Thyroid gland (tissue), 4 donors: Measurements from ENCODE around the gene PARD3.

Experiments used
- CTCF ChIP-seq, 6 experiments: fragments of 200-600 bp in 3 of 6; fragments of 450-650 bp in 3 of 6; sonication (generic) in 3 of 6; IDR thresholded peaks; one replicate each; pipeline ENCODE4 v1.5.1; 2016 to 2019; ENCODE audit warnings: antibody characterized with exemption in 6 of 6, mild to moderate bottlenecking in 2 of 6, inconsistent platforms in 1 of 6, moderate library complexity in 1 of 6
- POLR2A ChIP-seq, 2 donors: fragments of 450-650 bp; IDR thresholded peaks; one replicate each; pipeline ENCODE4 v1.6.1; 2017; ENCODE audit warnings: antibody characterized with exemption in 2 of 2, mild to moderate bottlenecking in 2 of 2, moderate library complexity in 1 of 2

- no peak for TF ChIP-seq CTCF (IDR thresholded peaks at IDR 0.05)
- no peak for TF ChIP-seq POLR2A (IDR thresholded peaks at IDR 0.05)
Measured at GRCh38 chr10:34078745-34079470, 736.2 kb downstream of the PARD3 start.
